Measurements from ENCODE around the gene STAG1. TPM values are rescaled to one million over a fixed set of nuclear protein-coding genes. Genes with fewer than 3 reads are reported as not detected.
"Not testable (repeated sequence)": the region's sequence is repeated elsewhere in the genome, so short reads cannot be mapped to it uniquely, and the experiment has no call there.

Gene STAG1
- total RNA-seq, 1 experiment from 2014 or later: 34.3 TPM

DNA sequence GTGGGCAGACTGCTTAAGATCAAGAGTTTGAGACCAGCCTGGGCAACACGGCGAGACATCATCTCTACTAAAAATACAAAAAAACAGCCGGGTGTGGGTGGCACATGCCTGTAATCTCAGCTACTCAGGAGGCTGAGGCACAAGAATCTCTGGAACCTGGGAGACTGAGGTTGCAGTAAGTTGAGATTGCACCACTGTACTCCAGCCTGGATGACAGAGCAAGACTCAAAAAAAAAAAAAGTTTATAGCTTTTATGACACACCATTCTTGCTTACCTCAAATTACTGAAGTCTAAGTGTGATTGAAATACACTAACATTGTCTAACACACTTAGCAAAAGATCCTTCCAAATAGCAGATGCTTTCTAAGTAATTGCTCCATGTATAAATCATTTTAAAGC lies 207.6 kb downstream of the STAG1 start:
- Histone ChIP-seq H3K4me3 (no peak overlapping the region), H3K4me1 (0 out of 2 replicates have a peak, but pooled peaks cover 4% of the 10 kb centered on the region), H3K27ac (no peak overlapping the region), H3K27me3 (no peaks in the 10 kb centered on the region), H3K9me3 (replicated peaks) (no peaks in the 10 kb centered on the region), H3K36me3 (no peaks in the 10 kb centered on the region; the same call in 1 of the 2 replicates)
- no peak for DNase-seq

DNA sequence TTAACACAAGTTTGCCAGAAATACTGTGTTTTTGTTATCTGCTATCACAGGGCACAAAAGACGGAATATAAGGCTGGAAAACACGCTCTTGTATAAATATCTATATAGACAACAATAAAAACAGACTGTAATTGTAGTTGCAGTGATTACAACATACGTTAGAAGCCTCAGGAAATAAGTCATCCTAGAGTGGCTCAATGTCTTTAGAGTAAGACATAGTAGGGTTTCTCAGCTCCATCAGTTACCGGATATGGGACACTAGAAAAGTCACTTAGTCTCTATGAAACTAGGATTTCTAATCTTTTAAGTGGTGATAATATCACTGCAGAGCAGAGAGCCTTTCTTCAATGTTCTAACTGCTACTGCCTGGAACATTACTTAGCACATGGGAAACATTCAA lies 208.8 kb downstream of the STAG1 start:
- H3K4me1 ChIP-seq: 0 out of 2 replicates have a peak, but pooled peaks cover 4% of the 10 kb centered on the region
- no peaks in the 10 kb centered on the region for H3K9me3 ChIP-seq (replicated peaks)
- no peak overlapping the region for H3K4me3 ChIP-seq
- no peak for DNase-seq
- no peak overlapping the region for H3K27ac ChIP-seq
- no peaks in the 10 kb centered on the region for H3K36me3 ChIP-seq
- no peaks in the 10 kb centered on the region for H3K27me3 ChIP-seq

DNA sequence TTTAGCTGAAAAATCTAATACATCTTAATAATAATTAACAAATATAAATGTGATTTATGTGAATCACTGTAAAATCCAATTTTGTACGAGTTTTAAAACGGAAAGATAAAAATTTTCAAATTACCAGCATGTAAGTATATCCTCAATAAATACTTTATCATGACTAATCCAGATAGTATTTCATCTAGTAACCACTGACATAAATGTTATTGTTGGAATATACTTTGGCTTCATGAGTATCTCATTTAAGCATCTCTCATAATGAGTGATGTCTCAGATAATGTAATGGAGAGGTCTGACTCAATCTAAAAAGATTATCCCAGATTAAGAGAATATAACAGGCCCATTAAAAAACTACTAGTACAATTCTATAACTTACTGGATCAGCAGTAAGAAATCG lies 216.3 kb downstream of the STAG1 start:
- no peaks in the 10 kb centered on the region for H3K36me3 ChIP-seq
- H3K4me1 ChIP-seq: no peaks in the 10 kb centered on the region
- DNase-seq: no peak
- H3K9me3 ChIP-seq (replicated peaks): peaks cover 4% of the 10 kb centered on the region; the same call in 1 of the 2 replicates
- no peak overlapping the region for H3K27ac ChIP-seq
- no peak overlapping the region for H3K4me3 ChIP-seq
- H3K27me3 ChIP-seq: no peaks in the 10 kb centered on the region

DNA sequence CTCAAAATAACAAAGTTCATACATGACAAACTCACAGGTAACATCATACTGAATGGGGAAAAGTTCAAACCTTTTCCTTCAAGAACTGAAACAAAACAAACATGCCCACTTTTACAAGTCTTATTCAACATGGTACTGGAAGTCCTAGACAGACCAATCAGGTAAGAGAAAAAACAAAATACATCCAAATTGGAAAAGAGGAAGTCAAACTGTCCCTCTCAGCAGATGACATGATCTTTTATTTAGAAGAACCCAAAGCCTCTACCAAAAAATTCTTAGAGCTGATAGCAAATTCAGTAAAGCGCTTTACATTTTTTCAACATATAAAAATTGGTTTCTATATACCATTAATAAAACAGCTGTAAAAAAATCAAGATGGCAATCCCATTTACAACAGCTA lies 219.4 kb downstream of the STAG1 start:
- H3K36me3 ChIP-seq: no peaks in the 10 kb centered on the region
- H3K27me3 ChIP-seq: no peaks in the 10 kb centered on the region
- H3K9me3 ChIP-seq (replicated peaks): peaks cover 9% of the 10 kb centered on the region
- DNase-seq: no peak
- no peaks in the 10 kb centered on the region for H3K4me1 ChIP-seq
- no peak overlapping the region for H3K27ac ChIP-seq
- H3K4me3 ChIP-seq: no peak overlapping the region

DNA sequence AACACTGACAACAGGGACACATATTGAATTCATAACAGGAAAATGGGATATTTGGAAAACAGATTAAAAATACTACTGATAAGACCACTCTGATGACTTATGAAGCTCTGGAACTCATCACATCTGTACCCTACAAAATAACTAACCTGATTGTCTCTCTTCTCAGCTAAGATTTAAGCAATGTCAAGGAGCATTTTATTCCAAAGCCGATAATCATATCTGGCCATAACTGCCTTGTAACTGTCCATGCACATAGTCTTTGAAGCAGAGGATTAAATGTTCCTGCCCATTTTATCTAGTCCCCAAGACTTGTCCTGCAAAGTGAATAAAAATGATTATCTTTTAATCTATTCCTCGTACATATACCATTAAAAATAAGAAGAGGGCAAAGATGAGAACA lies 234.1 kb downstream of the STAG1 start:
- no peak for DNase-seq
- H3K4me3 ChIP-seq: no peak overlapping the region
- H3K27ac ChIP-seq: no peak overlapping the region
- no peaks in the 10 kb centered on the region for H3K9me3 ChIP-seq (replicated peaks)
- no peaks in the 10 kb centered on the region for H3K27me3 ChIP-seq
- no peaks in the 10 kb centered on the region for H3K4me1 ChIP-seq
- H3K36me3 ChIP-seq: no peaks in the 10 kb centered on the region; the same call in 1 of the 2 replicates

DNA sequence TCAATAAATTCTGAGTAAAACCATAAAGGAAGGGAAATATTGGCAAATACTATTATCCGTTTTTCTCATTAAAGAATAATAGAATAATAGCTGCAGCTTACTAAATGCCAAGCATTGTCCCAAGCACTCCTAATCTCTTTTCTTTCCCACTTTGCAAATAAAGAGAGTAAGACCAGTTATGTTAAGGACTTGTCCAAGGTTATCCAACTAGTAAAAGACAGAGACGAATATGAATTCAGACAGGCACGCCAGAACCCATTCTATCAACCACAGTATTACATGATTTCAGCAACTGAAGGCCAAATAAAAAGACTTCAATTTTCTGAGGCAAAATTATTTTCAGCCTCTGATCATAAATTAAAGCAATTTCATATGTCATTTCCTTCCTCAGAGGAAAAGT lies 235.5 kb downstream of the STAG1 start:
- Histone ChIP-seq H3K27me3 (no peaks in the 10 kb centered on the region), H3K27ac (no peak overlapping the region), H3K36me3 (no peaks in the 10 kb centered on the region; the same call in 1 of the 2 replicates), H3K9me3 (replicated peaks) (no peaks in the 10 kb centered on the region), H3K4me3 (no peak overlapping the region), H3K4me1 (no peaks in the 10 kb centered on the region)
- no peak for DNase-seq

DNA sequence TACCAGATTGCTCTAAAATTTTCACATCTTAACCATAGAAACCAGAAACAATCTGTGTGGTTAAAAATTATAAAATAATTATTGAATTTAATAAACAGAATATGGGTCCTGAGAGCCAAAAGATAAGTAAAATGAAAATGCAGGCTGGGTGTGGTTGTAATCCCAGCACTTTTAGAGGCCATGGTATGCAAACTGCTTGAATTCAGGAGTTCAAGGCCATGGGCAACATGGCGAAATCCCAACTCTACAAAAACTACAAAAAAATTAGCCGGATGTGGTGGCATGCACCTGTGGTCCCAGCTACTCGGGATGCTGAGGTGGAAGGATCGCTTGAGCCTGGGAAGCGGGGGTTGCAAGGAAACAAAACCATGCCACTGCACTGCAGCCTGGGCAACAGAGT lies 236.1 kb downstream of the STAG1 start:
- no peaks in the 10 kb centered on the region; the same call in 1 of the 2 replicates for H3K36me3 ChIP-seq
- no peaks in the 10 kb centered on the region for H3K4me1 ChIP-seq
- DNase-seq: no peak
- no peaks in the 10 kb centered on the region for H3K27me3 ChIP-seq
- no peak overlapping the region for H3K27ac ChIP-seq
- no peaks in the 10 kb centered on the region for H3K9me3 ChIP-seq (replicated peaks)
- no peak overlapping the region for H3K4me3 ChIP-seq

DNA sequence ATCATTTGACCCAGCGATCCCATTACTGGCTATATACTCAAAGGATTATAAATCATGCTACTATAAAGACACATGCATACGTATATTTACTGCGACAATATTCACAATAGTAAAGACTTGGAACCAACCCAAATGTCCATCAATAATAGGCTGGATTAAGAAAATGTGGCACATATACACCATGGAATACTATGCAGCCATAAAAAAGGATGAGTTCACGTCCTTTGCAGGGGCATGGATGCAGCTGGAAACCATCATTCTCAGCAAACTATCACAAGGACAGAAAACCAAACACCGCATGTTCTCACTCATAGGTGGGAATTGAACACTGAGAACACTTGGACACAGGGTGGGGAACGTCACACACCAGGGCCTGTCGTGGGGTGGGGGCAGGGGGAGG lies 237.6 kb downstream of the STAG1 start:
- H3K4me1 ChIP-seq; H3K27me3 ChIP-seq; H3K27ac ChIP-seq; H3K9me3 ChIP-seq (replicated peaks); H3K4me3 ChIP-seq; DNase-seq; H3K36me3 ChIP-seq: not testable (repeated sequence)

DNA sequence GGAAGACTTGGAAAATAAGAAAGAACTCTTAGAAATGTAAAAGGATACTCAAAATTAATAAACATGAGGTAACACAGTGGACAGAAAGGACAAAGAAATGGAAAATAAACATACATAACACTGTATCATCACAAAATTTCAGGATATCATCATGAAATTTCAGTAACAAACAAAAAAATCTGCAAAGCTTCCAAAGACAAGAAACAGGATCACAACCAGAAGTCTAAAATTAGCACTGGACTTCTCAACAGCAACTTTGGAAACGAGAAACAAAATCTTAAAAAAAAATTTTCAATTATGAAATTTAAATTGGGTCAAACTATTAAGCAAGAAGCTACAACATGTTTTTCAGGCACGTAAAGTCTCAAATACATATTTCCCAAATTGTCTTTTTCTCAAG lies 238.8 kb downstream of the STAG1 start:
- H3K27ac ChIP-seq: no peak overlapping the region
- no peak for DNase-seq
- no peak overlapping the region for H3K4me3 ChIP-seq
- no peaks in the 10 kb centered on the region for H3K27me3 ChIP-seq
- no peaks in the 10 kb centered on the region for H3K9me3 ChIP-seq (replicated peaks)
- no peaks in the 10 kb centered on the region for H3K4me1 ChIP-seq
- H3K36me3 ChIP-seq: no peaks in the 10 kb centered on the region

DNA sequence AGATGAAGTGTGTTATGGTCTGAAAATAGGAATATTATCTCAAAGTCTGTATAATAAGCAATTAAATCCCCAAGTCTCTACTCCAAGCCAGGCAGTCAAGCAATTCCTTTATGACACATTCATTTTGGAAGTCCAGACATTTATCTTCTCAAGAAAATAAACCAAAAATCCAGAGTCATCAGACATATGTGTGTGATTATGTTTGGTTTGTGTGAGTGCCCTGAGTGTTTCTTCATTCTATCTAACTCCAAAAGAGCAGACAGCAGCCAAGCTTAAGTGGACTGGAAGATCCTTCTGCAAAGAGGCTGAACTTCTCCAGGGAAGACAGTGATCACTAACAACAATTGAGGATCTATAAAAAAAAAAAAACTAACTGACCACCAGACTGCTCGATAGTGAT lies 239.8 kb downstream of the STAG1 start:
- no peak overlapping the region for H3K27ac ChIP-seq
- no peaks in the 10 kb centered on the region for H3K9me3 ChIP-seq (replicated peaks)
- no peak for DNase-seq
- H3K27me3 ChIP-seq: no peaks in the 10 kb centered on the region
- no peaks in the 10 kb centered on the region for H3K36me3 ChIP-seq
- no peaks in the 10 kb centered on the region for H3K4me1 ChIP-seq
- H3K4me3 ChIP-seq: no peak overlapping the region

DNA sequence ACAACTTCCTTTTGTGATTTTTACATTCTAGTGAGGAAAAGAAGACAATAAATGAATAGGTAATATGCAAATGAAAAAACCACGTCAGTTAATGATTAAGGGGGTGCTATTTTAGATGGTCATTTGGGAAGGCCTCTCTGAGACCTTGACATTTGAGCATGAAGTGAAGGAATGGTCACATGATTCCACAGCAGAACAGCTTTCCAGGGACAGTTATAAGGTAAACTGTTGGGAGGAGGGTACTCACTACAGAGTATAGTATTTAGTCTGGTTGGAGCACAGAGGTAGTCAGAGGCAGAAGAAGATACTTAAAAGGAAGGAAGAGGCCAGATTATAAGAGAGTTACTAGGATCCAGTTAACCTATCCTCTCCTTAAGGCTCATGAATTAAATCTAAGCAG lies 246.5 kb downstream of the STAG1 start:
- Histone ChIP-seq H3K27ac (no peak overlapping the region), H3K36me3 (no peaks in the 10 kb centered on the region), H3K27me3 (no peaks in the 10 kb centered on the region), H3K4me3 (no peak overlapping the region), H3K4me1 (no peaks in the 10 kb centered on the region), H3K9me3 (replicated peaks) (no peaks in the 10 kb centered on the region)
- DNase-seq: no peak

DNA sequence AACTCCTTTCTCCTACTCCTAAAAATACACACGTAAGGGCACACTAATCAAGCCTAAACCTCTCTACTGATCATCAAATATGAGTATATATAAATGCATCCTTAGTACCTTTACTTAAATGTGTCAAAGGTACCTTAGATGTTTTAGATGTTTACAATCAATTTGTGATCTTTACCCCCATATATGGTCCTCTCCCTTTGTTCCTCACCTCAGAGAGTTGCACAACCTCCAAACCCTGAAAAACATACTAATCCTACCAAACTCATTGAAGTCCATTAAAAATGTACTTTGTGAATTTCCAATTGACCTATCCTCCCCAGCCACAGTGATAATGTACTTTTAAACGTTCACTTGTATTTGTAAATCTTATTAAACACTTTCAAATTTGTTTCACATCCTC lies 249.1 kb downstream of the STAG1 start:
- H3K4me1 ChIP-seq: no peaks in the 10 kb centered on the region
- DNase-seq: no peak
- H3K4me3 ChIP-seq: no peak overlapping the region
- no peak overlapping the region for H3K27ac ChIP-seq
- 0 out of 2 replicates have a peak, but pooled peaks cover 2% of the 10 kb centered on the region for H3K36me3 ChIP-seq
- H3K9me3 ChIP-seq (replicated peaks): no peaks in the 10 kb centered on the region
- no peaks in the 10 kb centered on the region for H3K27me3 ChIP-seq

DNA sequence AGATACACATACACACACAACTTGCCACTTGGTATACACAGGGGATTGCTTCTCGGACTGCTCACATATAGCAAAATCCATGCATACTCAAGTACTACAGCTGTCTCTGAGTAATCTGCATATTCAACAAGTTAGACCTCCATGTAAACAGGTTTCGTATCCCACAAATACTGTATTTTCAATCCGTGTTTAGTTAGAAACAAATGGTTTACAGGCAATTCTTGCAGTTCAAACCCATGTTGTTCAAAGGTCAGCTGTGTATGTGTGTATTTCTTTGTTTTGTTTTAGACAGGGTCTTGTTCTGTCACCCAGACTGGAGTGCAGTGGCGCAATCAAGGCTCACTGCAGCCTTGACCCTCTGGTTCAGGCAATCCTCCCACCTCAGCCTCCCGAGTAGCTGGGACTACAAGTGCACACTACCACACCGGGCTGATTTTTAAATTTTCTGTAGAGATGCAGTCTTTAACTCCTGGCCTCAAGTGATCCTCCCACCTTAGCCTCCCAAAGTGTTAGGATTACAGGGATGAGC lies 253.2 kb downstream of the STAG1 start:
- H3K27ac ChIP-seq: no peak overlapping the region
- H3K36me3 ChIP-seq: 0 out of 2 replicates have a peak, but pooled peaks cover 2% of the 10 kb centered on the region
- no peaks in the 10 kb centered on the region for H3K9me3 ChIP-seq (replicated peaks)
- no peaks in the 10 kb centered on the region for H3K4me1 ChIP-seq
- no peaks in the 10 kb centered on the region for H3K27me3 ChIP-seq
- H3K4me3 ChIP-seq: no peak overlapping the region
- DNase-seq: no peak

DNA sequence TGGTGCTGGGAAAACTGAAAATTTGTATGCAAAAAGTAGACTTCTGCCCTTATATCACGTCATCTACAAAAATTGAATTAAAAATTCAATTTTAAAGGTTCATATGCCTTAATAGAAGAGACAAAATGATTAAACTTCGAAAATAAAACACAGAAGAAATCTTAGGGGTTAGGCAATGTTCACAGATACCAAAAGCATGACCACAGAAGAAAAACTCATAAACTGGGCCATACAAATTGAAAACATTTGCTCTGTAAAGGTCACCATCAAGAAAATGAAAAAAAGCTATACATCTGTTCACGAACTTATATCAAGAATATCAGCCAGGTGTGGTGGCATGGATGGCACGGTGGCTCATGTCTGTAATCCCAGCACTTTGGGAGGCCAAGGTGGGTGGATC lies 257.0 kb downstream of the STAG1 start:
- H3K9me3 ChIP-seq (replicated peaks): peaks cover 13% of the 10 kb centered on the region
- H3K27me3 ChIP-seq: no peaks in the 10 kb centered on the region
- peaks cover 20% of the 10 kb centered on the region for H3K36me3 ChIP-seq
- no peaks in the 10 kb centered on the region for H3K4me1 ChIP-seq
- DNase-seq: no peak
- no peak overlapping the region for H3K27ac ChIP-seq
- H3K4me3 ChIP-seq: no peak overlapping the region

DNA sequence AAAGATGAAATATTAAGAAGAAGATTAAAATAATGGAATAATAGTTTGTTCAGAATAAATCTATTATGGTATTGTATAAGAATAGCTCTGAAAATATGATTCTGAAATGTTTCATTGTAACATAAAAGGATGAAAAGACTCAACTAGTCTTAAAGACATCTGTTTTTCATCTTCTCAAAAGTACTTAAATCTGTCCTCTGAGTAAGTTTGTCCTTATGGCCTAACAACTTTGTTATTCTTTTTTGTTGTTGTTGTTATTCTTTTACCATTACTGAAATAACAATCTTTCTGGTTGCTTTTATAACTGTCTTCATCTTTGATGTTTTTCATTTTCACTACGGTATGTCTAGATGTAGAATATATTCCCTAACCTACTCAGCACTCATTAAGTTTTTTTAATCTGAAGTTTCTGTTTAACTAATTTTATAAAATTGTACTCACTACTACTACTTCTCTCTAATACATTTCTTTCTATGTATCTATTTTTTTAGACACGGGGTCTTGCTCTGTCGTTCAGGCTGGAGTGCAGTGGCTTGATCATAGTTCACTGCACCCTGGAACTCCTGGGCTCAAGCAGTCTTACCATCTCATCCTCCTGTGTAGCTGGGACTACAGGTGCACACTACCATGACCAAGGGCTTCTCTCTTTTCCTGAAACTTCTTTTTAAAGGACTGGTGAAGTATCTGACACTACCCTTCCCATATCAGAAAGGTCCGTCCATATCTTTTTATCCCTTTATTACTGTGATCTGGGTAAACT lies 261.4 kb downstream of the STAG1 start:
- DNase-seq: no peak
- no peak overlapping the region for H3K4me3 ChIP-seq
- H3K27me3 ChIP-seq: no peaks in the 10 kb centered on the region
- H3K4me1 ChIP-seq: no peaks in the 10 kb centered on the region
- H3K27ac ChIP-seq: no peak overlapping the region
- H3K9me3 ChIP-seq (replicated peaks): peaks cover 13% of the 10 kb centered on the region
- peaks cover 28% of the 10 kb centered on the region for H3K36me3 ChIP-seq

DNA sequence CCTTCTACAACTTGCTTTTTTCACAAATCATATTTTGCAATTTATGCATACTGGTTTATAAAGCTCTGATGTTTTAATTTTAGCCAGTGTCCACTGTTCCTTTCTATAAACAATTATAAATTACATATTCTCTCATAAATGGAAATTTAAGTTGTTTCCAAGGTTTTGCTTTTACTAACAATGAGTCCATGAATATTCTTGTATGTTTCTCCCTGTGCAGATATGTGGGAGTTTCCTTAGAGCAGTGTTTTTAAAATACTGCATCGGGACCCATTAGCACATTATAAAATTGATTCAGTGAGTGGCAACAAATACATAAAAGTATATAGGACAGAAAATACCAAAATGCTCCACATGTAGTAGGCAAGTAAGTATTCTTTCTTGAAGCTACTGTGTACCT lies 266.4 kb downstream of the STAG1 start:
- H3K9me3 ChIP-seq (replicated peaks): no peaks in the 10 kb centered on the region
- H3K27me3 ChIP-seq: no peaks in the 10 kb centered on the region
- H3K4me3 ChIP-seq: no peak overlapping the region
- H3K36me3 ChIP-seq: peaks cover 16% of the 10 kb centered on the region
- H3K27ac ChIP-seq: no peak overlapping the region
- no peaks in the 10 kb centered on the region for H3K4me1 ChIP-seq
- DNase-seq: no peak
